ENCODE measurements around the gene CCDC169. TPM values are rescaled to one million over a fixed set of nuclear protein-coding genes. Genes with fewer than 3 reads are reported as not detected.

The CCDC169 gene
- total RNA-seq, 1 experiment from 2014 or later = not detected

DNA sequence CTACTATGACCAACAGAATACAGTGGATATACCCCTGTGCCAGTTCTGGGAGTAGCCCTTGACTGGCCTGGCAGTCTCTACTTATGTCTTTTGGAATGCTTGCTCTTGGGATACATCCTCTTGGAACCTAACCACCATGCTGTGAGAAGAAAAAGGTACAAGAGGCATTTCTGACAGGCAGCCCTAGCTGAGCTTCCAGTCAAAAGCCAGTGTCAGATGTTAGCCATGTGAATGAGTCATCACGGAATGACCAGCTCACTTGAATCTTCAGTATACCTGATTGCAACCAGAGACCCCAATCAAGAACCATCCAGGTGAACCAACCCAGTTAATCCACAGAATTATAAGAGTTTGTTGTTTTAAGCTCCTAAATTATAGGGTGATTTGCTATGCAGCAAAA is 4.1 kb downstream of the CCDC169 start:
- no peaks in the 10 kb centered on the region for H3K9me3 Mint-ChIP-seq (ENCODE audit: low read depth, unreplicated experiment)
- CTCF ChIA-PET = no interaction called here
- BruUV-seq (replicated peaks) = no TSS peak

GRCh38 chr13:36288794-36289391 is 8.7 kb downstream of the CCDC169 start:
- Mint-ChIP-seq H3K9me3 (ENCODE audit: low read depth, unreplicated experiment) (peaks cover 7% of the 10 kb centered on the region), H3K27me3 (ENCODE audit: unreplicated experiment) (peaks cover 10% of the 10 kb centered on the region), H3K4me1 (ENCODE audit: low read depth, unreplicated experiment) (no peaks in the 10 kb centered on the region), H3K27ac (ENCODE audit: unreplicated experiment) (no peak overlapping the region), H3K4me3 (ENCODE audit: low read depth, unreplicated experiment) (no peak overlapping the region), H3K36me3 (ENCODE audit: insufficient read depth, unreplicated experiment) (no peaks in the 10 kb centered on the region)
- no TSS peak for BruUV-seq (replicated peaks)
- CTCF ChIA-PET = no interaction called here
- TF ChIP-seq CTCF (IDR thresholded peaks at IDR 0.05; ENCODE audit: unreplicated experiment) = no peak
- DNase-seq = no peak
- intact Hi-C loops (cut with micrococcal nuclease; ENCODE audit: unreplicated experiment) = no loop called here

More for the DNA sequence above, 4.1 kb downstream of the CCDC169 start:
- Mint-ChIP-seq H3K27me3 (ENCODE audit: unreplicated experiment) (no peaks in the 10 kb centered on the region), H3K27ac (ENCODE audit: unreplicated experiment) (no peak overlapping the region), H3K36me3 (ENCODE audit: insufficient read depth, unreplicated experiment) (no peaks in the 10 kb centered on the region), H3K4me1 (ENCODE audit: low read depth, unreplicated experiment) (no peaks in the 10 kb centered on the region), H3K4me3 (ENCODE audit: low read depth, unreplicated experiment) (no peak overlapping the region)
- DNase-seq = no peak
- intact Hi-C loops (cut with micrococcal nuclease; ENCODE audit: unreplicated experiment) = no loop called here
- TF ChIP-seq CTCF (IDR thresholded peaks at IDR 0.05; ENCODE audit: unreplicated experiment) = no peak

- intact Hi-C loops (cut with micrococcal nuclease; ENCODE audit: unreplicated experiment) = no loop called here
- CTCF ChIA-PET = no interaction called here
These were observed 11.6 kb downstream of the CCDC169 start for GRCh38 chr13:36286006-36286405.

DNA sequence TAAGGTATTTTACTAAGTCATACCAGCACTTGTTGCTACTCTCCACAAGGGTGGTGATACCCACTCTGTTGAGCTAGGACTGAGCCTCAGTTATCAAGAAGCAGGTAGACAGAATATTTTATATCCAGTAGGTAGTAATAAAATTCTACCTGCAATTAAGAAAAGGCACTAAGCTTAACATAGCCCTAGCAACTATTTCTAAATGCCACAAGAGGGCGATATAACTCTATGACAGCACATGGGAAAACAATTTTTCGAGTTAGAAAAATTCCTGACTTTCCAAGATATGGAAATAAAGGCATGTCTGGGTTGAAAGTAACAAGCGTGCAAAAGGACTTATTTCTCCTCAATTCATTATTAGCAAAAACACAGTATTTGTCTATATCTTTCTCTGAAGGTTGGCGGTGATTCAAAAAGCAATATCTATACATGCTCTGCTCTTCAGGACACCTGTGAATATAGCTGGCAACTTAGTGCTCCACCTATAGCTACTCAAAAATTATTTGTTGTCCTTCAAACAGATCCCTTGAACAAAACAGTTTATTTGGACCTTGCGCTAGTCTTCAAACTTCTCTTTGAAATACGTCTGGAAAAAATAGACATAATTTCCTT is 14.7 kb downstream of the CCDC169 start:
- no peaks in the 10 kb centered on the region for H3K36me3 Mint-ChIP-seq (ENCODE audit: insufficient read depth, unreplicated experiment)
- no peak for DNase-seq
- CTCF ChIA-PET = interaction anchor here (0.9 to 1.0 kb wide), 4 partner anchors 19 to 559 kb away, joined by 3 to 5 read pairs (median 4); no protein-coding TSS in a partner anchor
- no TSS peak for BruUV-seq (replicated peaks)
- no peak overlapping the region for H3K4me3 Mint-ChIP-seq (ENCODE audit: low read depth, unreplicated experiment)
- H3K27me3 Mint-ChIP-seq (ENCODE audit: unreplicated experiment) = peaks cover 23% of the 10 kb centered on the region
- intact Hi-C loops (cut with micrococcal nuclease; ENCODE audit: unreplicated experiment) = loop anchor here (5.0 kb wide), 6 partner anchors 114 to 789 kb away; no protein-coding TSS in a partner anchor
- peaks cover 7% of the 10 kb centered on the region for H3K9me3 Mint-ChIP-seq (ENCODE audit: low read depth, unreplicated experiment)
- H3K4me1 Mint-ChIP-seq (ENCODE audit: low read depth, unreplicated experiment) = no peaks in the 10 kb centered on the region
- peak; percentile 42 for TF ChIP-seq CTCF (IDR thresholded peaks at IDR 0.05; ENCODE audit: unreplicated experiment)
- H3K27ac Mint-ChIP-seq (ENCODE audit: unreplicated experiment) = no peak overlapping the region

More at GRCh38 chr13:36286006-36286405, 11.6 kb downstream of the CCDC169 start:
- Mint-ChIP-seq H3K27me3 (ENCODE audit: unreplicated experiment) (peaks cover 10% of the 10 kb centered on the region), H3K4me1 (ENCODE audit: low read depth, unreplicated experiment) (no peaks in the 10 kb centered on the region), H3K36me3 (ENCODE audit: insufficient read depth, unreplicated experiment) (no peaks in the 10 kb centered on the region), H3K27ac (ENCODE audit: unreplicated experiment) (no peak overlapping the region), H3K9me3 (ENCODE audit: low read depth, unreplicated experiment) (peaks cover 7% of the 10 kb centered on the region), H3K4me3 (ENCODE audit: low read depth, unreplicated experiment) (no peak overlapping the region)
- no peak for TF ChIP-seq CTCF (IDR thresholded peaks at IDR 0.05; ENCODE audit: unreplicated experiment)
- BruUV-seq (replicated peaks) = no TSS peak
- DNase-seq = no peak
